ENCODE data around the gene HDHD5.

GRCh38 chr22:17113600-17113999 lies 45.5 kb downstream of the HDHD5 start:
- TF ChIP-seq CTCF (IDR thresholded peaks at IDR 0.05; ENCODE audit: low read depth, low read length) = no peak
- no peak for TF ChIP-seq EZH2phosphoT487 (IDR thresholded peaks at IDR 0.05; ENCODE audit: low read depth)
